OCI-LY1 (cell line): ENCODE data around the gene MED26.
"Not testable (repeated sequence)": the region's sequence is repeated elsewhere in the genome, so short reads cannot be mapped to it uniquely, and the experiment has no call there.

Experiments used
- H2AFZ ChIP-seq: fragments of 200-600 bp; sonication (generic), shearing (Covaris generic); 2 replicates; pipeline ENCODE4 v1.6.0; 2014; ENCODE audit warnings: antibody characterized with exemption, mild to moderate bottlenecking, low read length
- H3F3A ChIP-seq: fragments of 200-600 bp; sonication (generic), shearing (Covaris generic); 2 replicates; pipeline ENCODE4 v1.6.0; 2014; ENCODE audit warnings: mild to moderate bottlenecking, antibody characterized with exemption, low read length, moderate library complexity; ENCODE audit not compliant: insufficient read depth
- H3K27ac ChIP-seq: fragments of 200-600 bp; sonication (generic); 2 replicates; pipeline ENCODE4 v1.5.1; 2014; ENCODE audit warnings: low read length, mixed run types, mild to moderate bottlenecking, low read depth; ENCODE audit not compliant: poor library complexity, severe bottlenecking
- H3K27me3 ChIP-seq: fragments of 200-600 bp; sonication (generic); 2 replicates; pipeline ENCODE4 v1.6.0; 2014; ENCODE audit warnings: antibody characterized with exemption, mild to moderate bottlenecking, low read length, moderate library complexity; ENCODE audit not compliant: insufficient read depth
- H3K36me3 ChIP-seq: fragments of 200-600 bp; sonication (generic); 2 replicates; pipeline ENCODE4 v1.6.1; 2014; ENCODE audit warnings: mild to moderate bottlenecking, antibody characterized with exemption, low read length, moderate library complexity, mixed read lengths; ENCODE audit not compliant: insufficient read depth
- H3K4me1 ChIP-seq: fragments of 200-600 bp; sonication (generic); 2 replicates; pipeline ENCODE4 v1.5.1; 2014; ENCODE audit warnings: mild to moderate bottlenecking, low read length, moderate library complexity; ENCODE audit not compliant: insufficient read depth, severe bottlenecking
- H3K4me2 ChIP-seq: fragments of 200-600 bp; sonication (generic), shearing (Covaris generic); 2 replicates; pipeline ENCODE4 v1.6.1; 2014; ENCODE audit warnings: low read length
- H3K4me3 ChIP-seq: fragments of 200-600 bp; sonication (generic); 2 replicates; pipeline ENCODE4 v1.5.1; 2014; ENCODE audit warnings: low read length, low read depth, mild to moderate bottlenecking, mixed read lengths; ENCODE audit not compliant: poor library complexity, severe bottlenecking
- H3K79me2 ChIP-seq: fragments of 200-600 bp; shearing (Covaris generic); 2 replicates; pipeline ENCODE4 v1.6.1; 2016; ENCODE audit warnings: mixed run types, low read length, mixed read lengths; ENCODE audit not compliant: insufficient read depth
- H3K9ac ChIP-seq: fragments of 200-600 bp; sonication (generic), shearing (Covaris generic); 2 replicates; pipeline ENCODE4 v1.6.1; 2014; ENCODE audit warnings: mild to moderate bottlenecking, low read length, mixed read lengths
- H3K9me2 ChIP-seq: fragments of 200-600 bp; sonication (generic), shearing (Covaris generic); 2 replicates; pipeline ENCODE4 v1.6.1; 2014; ENCODE audit warnings: low read depth, mild to moderate bottlenecking, low read length, mixed read lengths
- H3K9me3 ChIP-seq: fragments of 200-600 bp; shearing (Covaris generic); 2 replicates; pipeline ENCODE4 v1.6.1; 2014; ENCODE audit warnings: low read length, mixed read lengths
- H4K20me1 ChIP-seq: fragments of 200-600 bp; sonication (generic), shearing (Covaris generic); 2 replicates; pipeline ENCODE4 v1.6.0; 2016; ENCODE audit warnings: mild to moderate bottlenecking, low read length; ENCODE audit not compliant: insufficient read depth
- CTCF ChIP-seq: fragments of 200-600 bp; sonication (generic), shearing (Covaris generic); IDR thresholded peaks from 2 replicates; pipeline ENCODE4 v1.5.1; 2017; ENCODE audit warnings: mild to moderate bottlenecking, antibody characterized with exemption, low read length, moderate library complexity, mixed read lengths
- EZH2 ChIP-seq: fragments of 200-600 bp; sonication (generic), shearing (Covaris generic); IDR thresholded peaks from 2 replicates; pipeline ENCODE4 v1.8.0; 2017; ENCODE audit warnings: borderline replicate concordance, mixed run types, mild to moderate bottlenecking, antibody characterized with exemption, low read length, moderate library complexity, mixed read lengths

The MED26 gene

GRCh38 chr19:16652854-16653253 is 24.9 kb upstream of the MED26 start:
- no peaks in the 10 kb centered on the region for H3K27me3 ChIP-seq
- H3K79me2 ChIP-seq, result peaks cover 7% of the 10 kb centered on the region; the same call in 1 of the 2 replicates
- H3K9me2 ChIP-seq, result no peaks in the 10 kb centered on the region
- TF ChIP-seq CTCF (no peak), EZH2 (no peak)
- H3K9ac ChIP-seq, result no peak overlapping the region
- H4K20me1 ChIP-seq, result no peaks in the 10 kb centered on the region
- H3K4me3 ChIP-seq, result no peak overlapping the region
- H3F3A ChIP-seq, result no peaks in the 10 kb centered on the region
- H3K27ac ChIP-seq, result no peak overlapping the region
- no peak overlapping the region for H2AFZ ChIP-seq
- no peaks in the 10 kb centered on the region for H3K9me3 ChIP-seq
- H3K4me1 ChIP-seq, result no peaks in the 10 kb centered on the region
- peaks cover 89% of the 10 kb centered on the region for H3K36me3 ChIP-seq
- no peak overlapping the region for H3K4me2 ChIP-seq

- H3F3A ChIP-seq, H3K9ac ChIP-seq, H3K9me3 ChIP-seq, H3K27me3 ChIP-seq, H2AFZ ChIP-seq, H3K4me2 ChIP-seq, H3K4me1 ChIP-seq, H3K79me2 ChIP-seq, H4K20me1 ChIP-seq, H3K9me2 ChIP-seq, H3K4me3 ChIP-seq, H3K27ac ChIP-seq: not testable (repeated sequence)
- H3K36me3 ChIP-seq, result peaks cover 87% of the 10 kb centered on the region
Measured at GRCh38 chr19:16651421-16652188, 23.6 kb upstream of the MED26 start.

GRCh38 chr19:16650821-16651220 is 22.8 kb upstream of the MED26 start:
- H3K4me3 ChIP-seq, result no peak overlapping the region
- H3K4me1 ChIP-seq, result no peaks in the 10 kb centered on the region
- no peak overlapping the region for H3K4me2 ChIP-seq
- no peaks in the 10 kb centered on the region for H4K20me1 ChIP-seq
- H3K79me2 ChIP-seq, result 0 out of 2 replicates have a peak, but pooled peaks cover 3% of the 10 kb centered on the region
- no peaks in the 10 kb centered on the region for H3K9me3 ChIP-seq
- TF ChIP-seq EZH2 (no peak), CTCF (no peak)
- peaks cover 87% of the 10 kb centered on the region for H3K36me3 ChIP-seq
- no peak overlapping the region for H3K9ac ChIP-seq
- H3F3A ChIP-seq, result no peaks in the 10 kb centered on the region
- no peak overlapping the region for H3K27ac ChIP-seq
- H3K9me2 ChIP-seq, result no peaks in the 10 kb centered on the region
- no peak overlapping the region for H2AFZ ChIP-seq
- H3K27me3 ChIP-seq, result no peaks in the 10 kb centered on the region

GRCh38 chr19:16649734-16650133 is 21.7 kb upstream of the MED26 start:
- Histone ChIP-seq H3K36me3 (peaks cover 89% of the 10 kb centered on the region), H3K79me2 (0 out of 2 replicates have a peak, but pooled peaks cover 4% of the 10 kb centered on the region), H3K4me3 (no peak overlapping the region), H3K4me2 (no peak overlapping the region), H3K9me2 (no peaks in the 10 kb centered on the region), H3F3A (no peaks in the 10 kb centered on the region), H3K9ac (no peak overlapping the region), H3K27me3 (no peaks in the 10 kb centered on the region), H4K20me1 (no peaks in the 10 kb centered on the region), H3K4me1 (no peaks in the 10 kb centered on the region), H3K27ac (no peak overlapping the region), H3K9me3 (no peaks in the 10 kb centered on the region), H2AFZ (no peak overlapping the region)
- TF ChIP-seq EZH2 (no peak), CTCF (no peak)
